GM18867 (cell line): ENCODE measurements around the gene PAPOLB.

Source experiments
- ATAC-seq: cut with Tn5 transposase; IDR thresholded peaks from one replicate; pipeline ENCODE4 v1.9.1; 2021; ENCODE audit warnings: mild to moderate bottlenecking, moderate library complexity; ENCODE audit not compliant: unreplicated experiment

PAPOLB gene

DNA sequence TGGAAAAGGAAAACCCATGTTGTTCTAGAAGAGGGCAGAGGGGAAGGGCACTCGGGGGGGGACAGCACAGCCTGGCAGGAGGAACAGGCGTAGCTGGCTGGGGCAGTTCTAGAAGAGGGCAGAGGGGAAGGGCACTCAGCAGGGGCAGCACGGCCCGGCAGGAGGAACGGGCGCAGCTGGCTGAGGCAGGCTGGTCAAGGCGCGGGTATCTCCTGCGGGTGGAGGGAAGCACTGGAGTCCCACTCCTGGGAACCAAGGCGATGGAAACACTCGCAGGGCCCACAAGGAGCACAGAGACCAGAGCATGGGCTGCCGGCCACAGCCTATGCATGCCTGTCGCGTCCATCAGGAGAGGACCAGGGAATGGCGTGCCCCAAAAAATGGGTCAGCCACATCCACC, 36.7 kb downstream of the PAPOLB start:
- ATAC-seq = no peak

DNA sequence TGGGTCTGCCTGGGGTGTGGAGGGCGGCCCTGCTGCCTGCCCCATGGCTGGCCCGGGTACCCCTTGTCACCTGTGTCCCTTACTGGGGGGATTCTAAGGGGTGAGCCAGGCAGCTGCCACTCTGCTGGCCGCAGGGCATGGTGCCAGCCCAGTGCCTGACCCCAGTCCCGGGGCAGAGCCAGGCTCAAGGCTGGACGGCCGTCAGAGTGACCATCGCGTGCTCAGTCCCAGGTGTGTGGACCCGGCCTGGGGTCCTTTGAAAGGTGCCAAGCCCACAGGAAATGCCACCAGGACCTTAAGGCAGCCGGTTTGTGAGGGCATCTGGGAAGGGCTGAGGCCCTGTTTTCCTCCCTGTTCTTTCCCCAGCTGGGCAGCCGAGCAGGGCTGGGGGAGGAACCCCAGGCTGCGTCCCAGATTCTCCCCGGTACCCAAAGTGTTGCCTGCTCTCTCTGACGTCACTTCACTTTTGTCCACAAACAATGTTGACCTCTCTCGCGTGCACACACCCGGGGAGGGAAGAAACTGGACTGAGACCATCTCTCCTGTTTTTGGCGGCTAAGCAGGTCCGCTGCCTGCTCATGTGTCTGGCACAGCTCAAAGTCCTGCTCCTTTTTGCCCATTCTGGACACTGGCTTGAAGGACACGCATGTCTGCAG, 37.6 kb downstream of the PAPOLB start:
- ATAC-seq = no peak

DNA sequence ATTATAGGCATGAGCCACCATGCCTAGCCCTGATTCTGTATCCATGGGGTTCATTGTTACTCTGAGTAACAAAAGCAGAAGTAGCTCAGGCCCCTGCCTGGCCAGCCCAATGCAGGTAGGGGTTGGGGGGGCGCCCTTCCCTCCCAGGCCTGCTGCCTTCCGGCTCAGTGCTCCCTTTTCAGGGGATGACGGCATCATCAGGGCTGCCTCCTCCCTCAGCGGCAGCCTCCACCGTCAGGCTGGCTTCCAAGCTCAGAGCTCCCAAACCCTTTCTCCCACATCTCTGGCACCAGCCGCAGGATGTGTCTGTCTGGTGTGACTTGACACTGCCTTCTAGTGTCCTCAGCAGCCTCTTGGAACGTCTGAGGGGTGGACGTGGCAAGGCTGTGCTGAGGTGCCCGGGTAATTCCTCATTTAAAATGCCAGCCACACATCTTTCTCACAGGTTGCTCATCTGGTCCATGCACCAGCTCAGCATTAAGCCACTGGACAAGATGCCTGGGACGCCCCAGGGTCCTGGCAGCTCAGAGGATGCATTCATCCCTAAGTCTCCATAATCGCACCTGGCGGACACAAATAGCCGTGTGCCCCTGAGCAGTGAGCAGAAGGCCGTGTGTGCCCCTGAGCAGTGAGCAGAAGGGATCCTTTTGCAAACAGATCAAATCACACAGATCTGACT, 38.2 kb downstream of the PAPOLB start:
- no peak for ATAC-seq

DNA sequence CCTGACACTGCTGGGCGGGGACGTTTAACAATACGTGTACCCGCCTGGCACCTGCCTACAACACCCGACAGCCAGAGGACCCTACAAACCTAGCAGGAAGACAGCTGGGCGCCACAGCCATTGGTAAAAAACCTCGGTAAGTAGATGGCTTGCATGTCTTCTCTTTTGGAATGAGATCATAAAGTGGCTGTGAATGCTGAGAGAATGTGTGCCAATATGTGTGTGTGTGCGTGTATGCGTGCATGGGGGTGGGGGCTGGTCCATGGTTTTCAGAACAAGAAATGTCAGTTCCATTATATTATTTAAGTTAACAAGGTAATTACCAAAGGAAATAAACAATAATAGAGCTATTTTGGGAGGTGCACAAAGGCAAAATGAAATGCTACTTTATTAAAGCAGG, 39.2 kb downstream of the PAPOLB start:
- ATAC-seq = no peak

- ATAC-seq = no peak
Observed at GRCh38 chr7:4820967-4821471, 40.8 kb downstream of the PAPOLB start.

- ATAC-seq = no peak
Observed at GRCh38 chr7:4820405-4820966, 41.3 kb downstream of the PAPOLB start.

DNA sequence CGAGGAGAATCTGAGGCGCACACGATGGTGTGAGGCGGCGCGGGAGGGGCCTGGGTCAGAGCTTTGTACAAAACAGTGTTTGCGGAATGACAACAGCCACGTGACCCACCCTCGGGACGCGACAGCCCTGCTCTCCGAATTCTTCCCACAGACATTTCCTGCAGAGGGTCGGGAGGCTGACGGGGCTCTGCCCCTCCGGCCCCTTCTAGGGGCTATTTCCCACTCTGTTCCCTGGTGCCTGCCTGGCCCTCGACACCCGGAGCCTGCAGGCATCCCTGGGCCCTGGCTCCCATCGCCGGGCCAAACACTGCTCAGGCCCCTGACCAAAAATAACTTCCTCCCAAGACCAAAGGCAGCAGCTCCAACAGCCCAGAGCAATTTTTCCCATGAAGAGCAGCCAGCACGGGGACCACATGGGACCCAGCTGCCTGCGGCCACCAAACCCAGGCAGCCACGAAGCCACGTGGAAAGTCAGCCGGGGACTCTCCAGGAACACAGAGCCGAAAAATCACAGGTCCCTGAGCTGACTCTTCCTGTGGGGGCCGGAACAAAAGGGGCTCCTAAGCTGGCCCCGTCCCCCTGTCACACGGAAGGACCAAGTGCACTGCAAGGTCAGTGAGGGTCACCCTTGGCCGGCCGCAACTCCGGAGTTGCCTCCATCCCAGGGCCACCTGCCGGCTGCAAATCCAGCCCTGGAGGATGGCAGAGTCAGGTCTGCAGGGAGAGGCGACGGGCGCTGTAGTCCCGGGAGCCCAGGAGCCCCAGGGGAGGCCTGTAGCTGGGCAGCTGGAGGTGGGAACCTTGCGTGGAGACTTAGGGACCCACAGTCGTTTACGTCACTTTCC, 42.0 kb downstream of the PAPOLB start:
- no peak for ATAC-seq

DNA sequence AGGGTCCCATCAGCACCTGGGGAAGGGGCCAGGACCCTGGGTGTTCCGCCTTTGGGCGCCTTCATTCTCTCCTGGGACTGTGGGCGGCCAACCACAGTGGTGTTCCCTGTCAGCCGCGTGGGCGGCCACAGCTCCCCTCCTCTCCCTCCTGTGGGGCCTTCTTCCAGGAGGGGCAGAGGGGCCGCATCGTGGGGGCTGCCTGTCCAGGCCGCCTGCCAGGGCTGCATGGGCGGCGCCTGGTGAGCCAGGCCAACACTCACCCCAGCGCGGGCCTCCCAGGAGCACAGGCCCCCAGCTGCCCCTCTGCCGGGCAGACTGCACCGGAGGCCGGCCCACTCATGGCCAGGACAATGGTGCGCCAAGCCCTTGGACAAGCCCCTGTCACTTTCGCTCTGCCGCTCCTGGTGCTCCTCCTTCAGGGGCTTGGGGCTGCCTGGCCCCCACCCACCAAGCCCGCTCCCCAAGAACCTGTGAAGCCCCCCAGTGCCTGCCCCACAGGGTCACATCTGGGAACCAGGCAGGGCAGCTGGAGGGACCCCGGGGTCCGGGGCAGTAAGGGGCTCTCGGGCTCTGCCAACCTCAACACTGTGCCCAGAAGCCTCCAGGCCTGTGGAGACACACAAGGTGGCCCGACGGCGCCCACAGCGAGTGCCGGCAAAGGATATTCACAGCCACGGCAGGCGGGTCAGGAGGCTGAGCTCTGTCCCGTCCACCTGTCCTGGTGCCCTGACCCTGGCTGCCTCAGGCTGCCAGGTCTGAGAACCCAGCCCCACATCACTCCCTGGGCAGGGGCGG, 43.6 kb downstream of the PAPOLB start:
- no peak for ATAC-seq

DNA sequence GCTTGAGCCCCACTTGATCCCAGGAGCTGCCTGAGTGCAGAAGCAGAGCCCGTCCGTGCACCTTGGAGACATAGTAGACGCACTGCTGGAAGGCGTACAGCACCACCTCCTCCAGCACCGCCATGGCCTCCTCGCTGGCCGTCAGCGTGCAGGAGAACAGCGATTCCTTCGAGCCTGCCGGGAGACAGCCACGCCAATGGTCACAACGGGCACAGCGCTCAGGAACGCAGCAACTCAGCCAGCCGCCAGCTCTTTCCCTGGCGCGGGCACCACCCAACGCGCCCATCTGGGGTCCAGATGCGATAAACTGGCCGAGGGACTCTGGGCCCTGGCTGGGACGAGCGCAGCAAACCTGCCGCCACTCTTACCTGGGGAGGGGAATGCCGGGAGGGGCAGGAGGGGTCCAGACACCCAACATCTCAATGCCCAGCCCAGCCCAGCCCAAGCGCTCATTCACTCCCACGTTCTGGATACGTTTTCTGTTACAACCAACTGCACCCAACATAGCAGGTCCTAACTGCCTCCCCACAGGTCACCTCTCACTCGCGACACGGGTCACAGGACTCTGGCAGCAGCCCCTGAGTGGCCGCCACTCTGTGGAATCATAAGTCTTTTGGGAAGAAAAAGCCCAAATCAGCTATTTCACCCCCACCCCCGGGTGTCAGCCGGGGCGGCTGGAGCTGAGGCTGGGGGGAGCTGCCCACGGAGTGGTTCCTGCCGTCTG, 44.5 kb downstream of the PAPOLB start:
- ATAC-seq = no peak

- ATAC-seq = no peak
Observed at GRCh38 chr7:4816419-4817080, 45.3 kb downstream of the PAPOLB start.

DNA sequence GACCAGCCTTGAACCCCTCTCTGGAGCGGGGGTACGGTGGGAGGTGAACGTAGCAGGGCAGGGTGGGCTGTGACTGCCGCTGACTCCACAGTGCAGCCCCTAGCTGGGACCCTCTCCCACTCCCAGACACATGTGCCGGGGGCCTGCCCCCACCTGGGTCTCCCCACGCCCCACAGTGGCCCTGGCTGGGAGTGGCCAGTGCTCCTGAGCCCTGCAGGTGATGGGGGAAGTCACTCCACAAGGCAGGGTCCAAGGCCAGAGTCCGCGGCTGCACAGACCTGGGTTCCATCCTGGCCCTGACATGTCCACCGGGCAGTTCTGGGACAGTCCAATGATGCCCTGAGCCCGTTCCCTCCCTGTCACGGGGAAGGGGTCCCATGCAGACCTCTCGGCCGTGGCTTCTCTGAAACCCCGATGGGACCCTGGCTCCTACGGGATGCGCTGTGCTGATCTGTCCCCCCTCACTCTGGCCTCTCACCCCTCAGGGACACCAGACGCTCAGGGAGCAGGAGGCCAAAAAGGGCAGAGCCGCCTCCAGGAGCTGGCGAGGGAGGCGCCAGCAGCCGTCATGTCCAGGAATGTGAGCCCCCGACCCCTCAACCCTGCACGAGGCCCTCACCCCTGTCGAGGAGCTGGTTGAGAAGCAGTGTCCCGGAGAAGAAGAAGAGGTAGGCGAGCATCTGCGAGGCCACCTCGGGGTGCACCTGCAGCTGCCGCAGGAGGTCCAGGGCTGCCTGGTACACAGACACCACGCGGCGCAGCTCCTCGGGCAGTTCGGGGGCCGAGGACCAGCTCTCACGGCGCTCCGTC, 46.0 kb downstream of the PAPOLB start:
- ATAC-seq = no peak

- ATAC-seq = no peak
Observed at GRCh38 chr7:4815121-4815520, 46.7 kb downstream of the PAPOLB start.

- no peak for ATAC-seq
Observed at GRCh38 chr7:4814433-4814832, 47.4 kb downstream of the PAPOLB start.

DNA sequence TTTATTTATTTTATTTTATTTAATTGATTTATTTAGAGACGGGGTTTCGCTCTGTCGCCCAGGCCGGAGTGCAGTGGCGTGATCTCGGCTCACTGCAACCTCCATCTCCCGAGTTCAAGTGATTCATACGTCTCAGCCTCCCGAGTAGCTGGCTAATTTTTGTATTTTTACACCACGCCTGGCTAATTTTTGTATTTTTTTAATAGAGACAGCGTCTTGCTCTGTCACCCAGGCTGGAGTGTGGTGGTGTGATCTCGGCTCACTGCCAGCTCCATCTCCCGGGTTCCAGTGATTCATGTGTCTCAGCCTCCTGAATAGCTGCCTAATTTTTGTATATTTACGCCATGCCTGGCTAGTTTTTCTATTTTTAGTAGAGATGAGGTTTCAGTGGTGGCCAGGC, 52.2 kb downstream of the PAPOLB start:
- ATAC-seq = no peak

DNA sequence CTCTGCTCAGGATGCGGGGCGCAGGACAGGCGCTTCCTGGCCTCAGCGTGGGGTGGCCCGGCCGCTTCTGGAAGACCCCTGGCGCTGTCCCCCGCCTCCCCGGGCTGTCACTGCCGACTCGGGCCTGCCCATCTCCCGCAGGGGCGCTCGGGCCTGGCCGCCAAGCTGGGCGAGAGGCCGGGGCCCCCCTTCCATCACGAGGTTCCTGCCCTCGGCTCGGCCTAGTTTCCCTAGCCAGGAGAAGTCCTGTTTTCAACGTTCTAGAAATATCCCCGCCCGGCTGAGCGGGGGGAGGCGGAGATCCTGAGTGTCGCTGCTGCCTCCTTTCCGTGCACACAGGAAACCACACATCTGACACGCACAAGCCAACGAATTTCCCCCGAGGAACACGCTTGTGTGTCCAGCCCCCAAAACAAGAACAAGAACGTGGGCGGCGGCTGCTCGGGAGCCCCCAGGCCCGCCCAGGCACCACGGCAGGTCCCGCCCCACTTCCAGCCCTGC, 52.7 kb downstream of the PAPOLB start:
- no peak for ATAC-seq

DNA sequence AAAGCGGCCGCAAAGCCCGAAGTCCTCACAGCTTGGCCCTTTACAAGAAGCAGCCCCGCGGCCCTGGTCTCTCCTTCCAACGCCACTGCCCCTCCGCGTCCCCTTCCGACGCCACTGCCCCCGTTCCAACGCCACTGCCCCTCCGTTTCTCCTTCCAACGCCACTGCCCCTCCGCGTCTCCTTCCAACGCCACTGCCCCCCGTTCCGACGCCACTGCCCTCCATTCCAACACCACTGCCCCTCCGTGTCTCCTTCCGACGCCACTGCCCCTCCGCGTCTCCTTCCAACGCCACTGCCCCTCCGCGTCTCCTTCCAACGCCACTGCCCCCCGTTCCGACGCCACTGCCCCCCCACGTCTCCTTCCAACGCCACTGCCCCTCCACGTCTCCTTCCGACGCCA, 53.3 kb downstream of the PAPOLB start:
- ATAC-seq = no peak

DNA sequence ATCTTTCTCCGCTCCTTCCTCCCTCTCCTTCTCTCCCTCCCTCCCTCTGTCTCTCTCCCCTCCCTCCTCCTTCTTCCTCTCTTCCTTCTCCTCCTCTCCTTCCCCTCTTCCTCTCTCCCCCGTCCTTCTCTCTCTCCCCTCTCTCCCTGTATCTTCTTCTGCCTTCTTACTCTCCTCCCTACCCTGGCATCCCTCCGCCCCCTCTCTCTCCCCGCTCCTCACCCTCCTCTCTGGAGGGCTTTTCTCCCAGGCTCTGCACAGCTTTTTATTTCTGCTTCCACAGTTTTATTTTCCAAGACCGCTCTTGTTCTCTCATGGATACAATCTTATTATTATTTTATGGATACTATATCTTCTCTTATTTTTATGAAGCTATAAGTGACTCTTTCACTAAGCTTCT, 53.8 kb downstream of the PAPOLB start:
- ATAC-seq = no peak
